ENCODE measurements around the gene MAGEA10.

MAGEA10 gene

GRCh38 chrX:152086141-152086540 is 52.2 kb downstream of the MAGEA10 start:
- TF ChIP-seq, protein P1, sequence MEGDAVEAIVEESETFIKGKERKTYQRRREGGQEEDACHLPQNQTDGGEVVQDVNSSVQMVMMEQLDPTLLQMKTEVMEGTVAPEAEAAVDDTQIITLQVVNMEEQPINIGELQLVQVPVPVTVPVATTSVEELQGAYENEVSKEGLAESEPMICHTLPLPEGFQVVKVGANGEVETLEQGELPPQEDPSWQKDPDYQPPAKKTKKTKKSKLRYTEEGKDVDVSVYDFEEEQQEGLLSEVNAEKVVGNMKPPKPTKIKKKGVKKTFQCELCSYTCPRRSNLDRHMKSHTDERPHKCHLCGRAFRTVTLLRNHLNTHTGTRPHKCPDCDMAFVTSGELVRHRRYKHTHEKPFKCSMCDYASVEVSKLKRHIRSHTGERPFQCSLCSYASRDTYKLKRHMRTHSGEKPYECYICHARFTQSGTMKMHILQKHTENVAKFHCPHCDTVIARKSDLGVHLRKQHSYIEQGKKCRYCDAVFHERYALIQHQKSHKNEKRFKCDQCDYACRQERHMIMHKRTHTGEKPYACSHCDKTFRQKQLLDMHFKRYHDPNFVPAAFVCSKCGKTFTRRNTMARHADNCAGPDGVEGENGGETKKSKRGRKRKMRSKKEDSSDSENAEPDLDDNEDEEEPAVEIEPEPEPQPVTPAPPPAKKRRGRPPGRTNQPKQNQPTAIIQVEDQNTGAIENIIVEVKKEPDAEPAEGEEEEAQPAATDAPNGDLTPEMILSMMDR (IDR thresholded peaks at IDR 0.05; ENCODE audit: control insufficient read depth, insufficient read depth, low read depth, low read length, missing control alignments) = no peak
- H3K4me3 ChIP-seq (ENCODE audit: control insufficient read depth, low read depth, low read length) = no peak overlapping the region
- no peak for DNase-seq (ENCODE audit: low read depth)

Measured in AG09309 (cell line).